Measurements from ENCODE around the gene SLC17A6. TPM values are rescaled to one million over a fixed set of nuclear protein-coding genes. Genes with fewer than 3 reads are reported as not detected.

The SLC17A6 gene
- total and polyA plus RNA-seq, 8 donors: not detected

DNA sequence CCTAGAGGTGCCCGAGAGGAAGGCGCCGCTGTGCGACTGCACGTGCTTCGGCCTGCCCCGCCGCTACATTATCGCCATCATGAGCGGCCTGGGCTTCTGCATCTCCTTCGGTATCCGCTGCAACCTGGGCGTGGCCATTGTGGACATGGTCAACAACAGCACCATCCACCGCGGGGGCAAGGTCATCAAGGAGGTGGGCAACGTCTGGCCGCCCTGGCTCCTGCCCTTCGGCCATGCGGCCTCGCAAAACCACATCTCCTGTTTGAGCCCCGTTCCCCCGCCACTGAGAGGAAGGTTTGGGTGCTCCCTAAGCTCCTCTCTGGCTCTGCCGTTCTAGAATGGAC, 3.4 kb downstream of the SLC17A6 start:
- H3K9me3 ChIP-seq: no peaks in the 10 kb centered on the region
- H3K36me3 ChIP-seq: no peaks in the 10 kb centered on the region
- ATAC-seq (no peak), DNase-seq (no peak)
- H3K4me3 ChIP-seq: no peak overlapping the region
- intact Hi-C loops (cut with DNase I): no loop called here
- H3K4me1 ChIP-seq: no peaks in the 10 kb centered on the region
- H3K27me3 ChIP-seq: peaks cover 75 to 94% of the 10 kb centered on the region in 2 donors
- TF ChIP-seq, protein P1, sequence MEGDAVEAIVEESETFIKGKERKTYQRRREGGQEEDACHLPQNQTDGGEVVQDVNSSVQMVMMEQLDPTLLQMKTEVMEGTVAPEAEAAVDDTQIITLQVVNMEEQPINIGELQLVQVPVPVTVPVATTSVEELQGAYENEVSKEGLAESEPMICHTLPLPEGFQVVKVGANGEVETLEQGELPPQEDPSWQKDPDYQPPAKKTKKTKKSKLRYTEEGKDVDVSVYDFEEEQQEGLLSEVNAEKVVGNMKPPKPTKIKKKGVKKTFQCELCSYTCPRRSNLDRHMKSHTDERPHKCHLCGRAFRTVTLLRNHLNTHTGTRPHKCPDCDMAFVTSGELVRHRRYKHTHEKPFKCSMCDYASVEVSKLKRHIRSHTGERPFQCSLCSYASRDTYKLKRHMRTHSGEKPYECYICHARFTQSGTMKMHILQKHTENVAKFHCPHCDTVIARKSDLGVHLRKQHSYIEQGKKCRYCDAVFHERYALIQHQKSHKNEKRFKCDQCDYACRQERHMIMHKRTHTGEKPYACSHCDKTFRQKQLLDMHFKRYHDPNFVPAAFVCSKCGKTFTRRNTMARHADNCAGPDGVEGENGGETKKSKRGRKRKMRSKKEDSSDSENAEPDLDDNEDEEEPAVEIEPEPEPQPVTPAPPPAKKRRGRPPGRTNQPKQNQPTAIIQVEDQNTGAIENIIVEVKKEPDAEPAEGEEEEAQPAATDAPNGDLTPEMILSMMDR (IDR thresholded peaks at IDR 0.05): no peak
- no peak overlapping the region for H3K27ac ChIP-seq

DNA sequence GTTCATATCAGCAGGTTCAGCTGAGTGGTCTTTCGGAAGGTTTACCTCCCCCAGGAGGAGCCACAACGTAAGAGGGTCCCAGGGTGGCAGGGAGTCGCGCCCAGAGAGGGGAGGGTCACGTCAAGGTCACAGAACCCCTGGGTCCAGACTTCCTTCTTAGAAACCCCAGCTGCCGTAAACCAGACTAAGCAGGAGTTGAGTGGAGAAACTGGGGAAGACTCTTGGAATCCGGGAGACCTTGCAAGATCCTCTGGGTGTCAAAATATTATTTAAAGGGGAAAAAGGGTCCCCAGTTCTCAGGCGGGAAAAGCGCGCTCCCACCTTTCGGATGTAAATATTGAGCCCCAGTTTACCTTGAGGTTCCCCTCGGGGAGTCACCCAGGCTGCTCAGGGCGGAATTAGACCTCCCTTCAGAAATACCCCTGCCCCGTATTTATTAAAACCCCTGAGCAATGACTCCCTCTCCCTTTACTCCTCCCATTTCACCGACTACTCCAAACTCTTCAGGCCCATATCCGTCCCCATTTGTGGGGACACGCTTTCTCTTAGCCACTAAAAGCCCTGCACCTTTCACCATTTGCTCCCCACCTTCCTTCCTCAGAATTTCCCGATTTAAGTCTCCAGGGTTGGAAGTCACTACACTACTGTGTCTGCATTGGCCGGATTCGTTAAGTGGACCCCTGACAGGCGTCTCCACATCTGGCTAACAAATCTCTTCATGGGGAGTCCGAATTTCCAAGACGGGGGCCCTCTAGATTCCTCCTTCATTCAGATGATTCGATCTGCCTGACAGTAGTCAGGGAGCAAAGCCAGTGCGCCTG, 4.2 kb downstream of the SLC17A6 start:
- no peak for ATAC-seq
- H3K9me3 ChIP-seq: no peaks in the 10 kb centered on the region
- H3K4me1 ChIP-seq: no peaks in the 10 kb centered on the region
- DNase-seq: no peak
- intact Hi-C loops (cut with DNase I): no loop called here
- TF ChIP-seq, protein P1 (IDR thresholded peaks at IDR 0.05): no peak
- peaks cover 70 to 90% of the 10 kb centered on the region in 2 donors for H3K27me3 ChIP-seq
- no peak overlapping the region for H3K27ac ChIP-seq
- no peak overlapping the region for H3K4me3 ChIP-seq
- H3K36me3 ChIP-seq: no peaks in the 10 kb centered on the region

DNA sequence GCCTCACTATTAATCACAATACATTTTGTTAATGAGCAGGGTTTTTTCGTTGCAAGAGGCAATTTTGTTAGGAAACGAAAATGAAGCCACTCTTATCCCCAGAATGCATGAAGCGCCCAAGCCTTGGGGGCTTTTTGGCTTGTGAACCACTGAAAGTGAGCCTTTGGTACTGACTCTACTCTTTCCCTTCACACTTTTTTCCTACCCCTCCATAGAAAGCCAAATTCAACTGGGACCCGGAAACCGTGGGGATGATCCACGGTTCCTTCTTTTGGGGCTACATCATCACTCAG, 4.8 kb downstream of the SLC17A6 start:
- no peaks in the 10 kb centered on the region for H3K9me3 ChIP-seq
- H3K27ac ChIP-seq: no peak overlapping the region
- H3K4me1 ChIP-seq: no peaks in the 10 kb centered on the region
- DNase-seq: no peak
- intact Hi-C loops (cut with DNase I): no loop called here
- no peaks in the 10 kb centered on the region for H3K36me3 ChIP-seq
- no peak for ATAC-seq
- peaks cover 65 to 86% of the 10 kb centered on the region in 2 donors for H3K27me3 ChIP-seq
- TF ChIP-seq, protein P1 (IDR thresholded peaks at IDR 0.05): no peak
- H3K4me3 ChIP-seq: no peak overlapping the region

DNA sequence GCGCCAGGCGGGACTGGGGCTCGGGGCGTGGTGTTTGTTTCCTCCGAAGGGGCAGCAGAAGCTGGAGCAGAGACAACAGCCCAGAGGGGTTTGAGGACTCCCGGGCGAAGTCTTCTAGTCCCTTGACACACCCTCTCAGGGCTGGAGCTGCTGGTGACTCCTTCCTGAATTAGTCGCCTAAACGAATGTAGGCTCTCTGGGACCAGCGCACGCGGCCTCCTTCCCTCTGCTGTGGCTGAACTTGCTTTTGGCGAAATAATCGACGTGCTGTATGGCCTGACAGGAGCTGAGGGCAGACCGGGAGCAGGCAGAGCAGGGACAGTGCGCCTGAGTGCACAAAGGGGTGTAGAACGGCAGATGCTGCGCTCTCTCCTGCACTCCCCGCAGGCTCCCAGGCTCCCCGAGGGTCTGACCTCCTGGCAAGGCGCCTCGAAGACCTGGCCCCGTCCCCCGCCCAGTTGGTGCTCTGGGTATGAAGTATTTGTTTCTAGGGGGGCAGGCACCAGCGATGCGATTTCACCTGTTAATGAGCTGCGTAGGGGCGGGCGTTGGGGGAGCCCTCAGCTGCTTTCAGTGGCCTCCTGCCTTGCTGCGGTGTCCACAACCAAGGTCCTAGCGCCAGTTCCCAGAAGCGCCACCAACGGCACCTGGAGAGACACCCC, 5.3 kb downstream of the SLC17A6 start:
- H3K4me3 ChIP-seq: no peak overlapping the region
- ATAC-seq (no peak), DNase-seq (no peak)
- TF ChIP-seq, protein P1 (IDR thresholded peaks at IDR 0.05): no peak
- intact Hi-C loops (cut with DNase I): no loop called here
- no peaks in the 10 kb centered on the region for H3K4me1 ChIP-seq
- H3K9me3 ChIP-seq: no peaks in the 10 kb centered on the region
- no peak overlapping the region for H3K27ac ChIP-seq
- H3K36me3 ChIP-seq: no peaks in the 10 kb centered on the region
- H3K27me3 ChIP-seq: peaks cover 60 to 86% of the 10 kb centered on the region in 2 donors

- TF ChIP-seq, protein P1 (IDR thresholded peaks at IDR 0.05): no peak
- H3K9me3 ChIP-seq: no peaks in the 10 kb centered on the region
- no peak overlapping the region for H3K4me3 ChIP-seq
- H3K4me1 ChIP-seq: no peaks in the 10 kb centered on the region
- intact Hi-C loops (cut with DNase I): no loop called here
- DNase-seq (no peak), ATAC-seq (no peak)
- no peaks in the 10 kb centered on the region for H3K36me3 ChIP-seq
- H3K27me3 ChIP-seq: peaks cover 59 to 87% of the 10 kb centered on the region in 2 donors
- no peak overlapping the region for H3K27ac ChIP-seq
Measured at GRCh38 chr11:22344081-22344480, 5.9 kb downstream of the SLC17A6 start.
